ENCODE results near the gene SLC35E1.

Gene SLC35E1

GRCh38 chr19:16595097-16595496 lies 22.9 kb upstream of the SLC35E1 start:
- DNase-seq = no peak

- no peak for DNase-seq
Observed at GRCh38 chr19:16594681-16595091, 22.5 kb upstream of the SLC35E1 start.

- DNase-seq = no peak
Observed at GRCh38 chr19:16594131-16594586, 21.9 kb upstream of the SLC35E1 start.

- no peak for DNase-seq
Observed at GRCh38 chr19:16593181-16593580, 21.0 kb upstream of the SLC35E1 start.

GRCh38 chr19:16591803-16592556 lies 19.8 kb upstream of the SLC35E1 start:
- DNase-seq = no peak

GRCh38 chr19:16590876-16591802 lies 18.9 kb upstream of the SLC35E1 start:
- no peak for DNase-seq

- DNase-seq = no peak
Observed at GRCh38 chr19:16589917-16590316, 17.7 kb upstream of the SLC35E1 start.

GRCh38 chr19:16588824-16589577 lies 16.8 kb upstream of the SLC35E1 start:
- no peak for DNase-seq

DNA sequence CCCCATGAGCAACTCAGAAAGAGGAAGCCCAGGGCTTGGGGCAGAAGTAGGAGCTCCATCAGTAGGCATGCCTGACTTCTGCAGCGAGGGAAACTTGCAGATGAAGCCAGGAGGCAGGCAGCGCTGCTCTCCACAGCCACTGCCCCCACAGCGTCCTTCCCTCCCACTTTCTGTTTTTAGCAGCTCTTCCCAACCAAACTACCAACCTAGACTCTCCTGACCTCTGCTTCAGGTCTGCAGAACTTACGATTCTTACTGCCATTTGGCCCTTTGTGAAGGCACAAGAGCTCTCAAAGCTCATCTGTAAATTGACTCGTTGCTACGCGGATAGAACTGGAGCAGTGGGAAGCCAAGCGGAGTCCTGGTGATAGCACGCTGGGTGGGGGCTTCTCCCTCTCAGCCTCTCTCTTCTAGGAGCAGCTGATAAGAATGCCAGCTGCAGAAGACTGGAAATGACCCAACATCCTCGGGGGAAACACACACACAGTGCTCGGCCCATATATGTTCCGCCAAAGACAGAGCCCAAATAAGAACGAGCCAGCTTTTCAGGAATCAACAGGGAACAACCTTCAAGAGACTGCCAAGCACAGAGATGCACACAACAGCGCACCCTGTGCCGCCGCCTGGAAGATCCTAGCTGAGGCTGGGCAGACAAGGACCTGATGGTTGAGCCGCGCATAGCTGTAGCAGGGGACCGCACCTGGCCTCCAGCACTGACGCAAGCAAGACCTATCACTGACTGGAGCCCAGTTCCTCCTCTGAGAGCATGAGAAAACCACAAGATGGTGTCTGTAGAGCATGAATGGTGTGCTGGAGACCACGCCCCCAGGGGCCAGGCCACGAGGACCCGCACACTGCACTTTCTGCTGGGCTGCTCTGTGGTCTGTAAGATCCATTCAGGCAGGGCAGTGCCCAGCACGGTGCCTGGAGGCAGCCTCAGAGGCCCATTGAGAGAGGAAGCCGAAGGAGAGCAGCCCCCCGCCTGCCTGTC lies 15.9 kb upstream of the SLC35E1 start:
- DNase-seq = peak in 1 of 2 experiments; percentile 31

DNA sequence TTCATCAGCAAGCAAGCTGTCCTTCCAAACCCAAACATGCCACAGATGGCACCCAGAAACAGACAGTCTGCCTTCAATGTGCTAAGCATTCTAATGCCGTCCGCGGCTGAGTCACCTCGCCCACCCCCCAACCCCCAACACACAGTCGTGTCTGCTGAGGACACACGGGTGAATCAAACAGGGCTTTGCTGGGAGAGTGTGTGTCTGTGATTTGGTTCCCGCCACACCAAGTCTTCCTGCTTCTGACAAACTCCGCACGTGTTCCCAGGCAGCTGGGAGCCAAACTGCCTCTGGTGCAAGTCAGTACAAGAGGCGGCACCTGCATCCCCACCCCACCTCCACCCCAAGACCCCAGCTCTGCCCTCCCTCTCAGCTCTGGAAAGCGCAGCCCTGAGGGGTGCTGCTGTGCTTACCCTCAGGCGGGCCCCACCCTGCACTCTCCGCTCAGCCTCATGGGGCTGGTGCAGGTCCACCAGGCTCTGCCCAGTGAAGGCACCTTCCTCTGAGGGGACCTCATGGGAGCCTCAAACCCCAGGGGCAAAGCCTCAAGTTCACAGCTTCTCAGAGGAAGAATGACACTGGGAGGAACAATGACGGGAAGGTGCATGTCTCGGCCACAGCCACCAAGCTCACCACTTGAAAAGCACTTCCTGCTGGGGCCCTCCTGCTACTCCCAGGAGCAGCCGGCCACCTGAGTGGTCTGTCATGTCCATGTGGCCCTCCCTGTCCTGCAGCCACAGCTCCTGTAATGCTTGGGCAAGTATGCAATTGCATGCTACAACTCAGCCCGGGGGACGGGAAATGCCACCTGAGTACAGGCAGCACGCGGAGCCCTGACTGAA lies 15.0 kb upstream of the SLC35E1 start:
- no peak for DNase-seq

- DNase-seq = no peak
Observed at GRCh38 chr19:16586477-16586871, 14.3 kb upstream of the SLC35E1 start.

DNA sequence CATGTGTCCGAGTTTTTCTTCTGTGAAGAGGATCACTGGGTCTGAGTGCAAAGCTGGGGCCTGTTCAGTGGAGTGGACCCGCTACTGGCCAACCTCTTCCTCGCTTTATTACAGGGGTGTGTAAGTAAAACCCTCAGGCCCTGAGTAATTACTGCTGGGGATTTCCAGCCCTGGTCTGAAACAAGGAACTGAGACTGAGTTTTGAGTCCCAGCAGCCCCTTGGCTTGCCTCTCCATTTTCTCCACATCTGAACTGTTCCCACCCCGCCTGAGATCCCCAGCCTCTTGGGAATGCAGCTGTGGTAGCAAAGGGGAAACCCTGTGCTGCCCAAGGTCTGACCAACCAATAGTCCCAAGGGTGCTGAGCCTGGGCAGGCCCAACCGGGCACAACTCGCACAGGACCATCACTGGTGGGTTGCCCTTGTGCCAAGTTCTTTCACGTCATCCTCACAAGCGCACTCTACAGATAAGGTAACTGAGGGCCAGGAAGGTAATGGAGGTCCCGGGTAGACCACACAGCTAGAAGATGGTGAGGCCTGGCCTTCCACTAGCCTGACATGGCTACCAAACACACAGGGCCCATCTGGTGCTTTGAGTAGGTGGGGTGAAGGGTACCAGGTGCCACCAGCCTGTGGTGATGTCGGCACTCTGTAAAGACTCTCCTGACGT lies 13.7 kb upstream of the SLC35E1 start:
- no peak for DNase-seq

DNA sequence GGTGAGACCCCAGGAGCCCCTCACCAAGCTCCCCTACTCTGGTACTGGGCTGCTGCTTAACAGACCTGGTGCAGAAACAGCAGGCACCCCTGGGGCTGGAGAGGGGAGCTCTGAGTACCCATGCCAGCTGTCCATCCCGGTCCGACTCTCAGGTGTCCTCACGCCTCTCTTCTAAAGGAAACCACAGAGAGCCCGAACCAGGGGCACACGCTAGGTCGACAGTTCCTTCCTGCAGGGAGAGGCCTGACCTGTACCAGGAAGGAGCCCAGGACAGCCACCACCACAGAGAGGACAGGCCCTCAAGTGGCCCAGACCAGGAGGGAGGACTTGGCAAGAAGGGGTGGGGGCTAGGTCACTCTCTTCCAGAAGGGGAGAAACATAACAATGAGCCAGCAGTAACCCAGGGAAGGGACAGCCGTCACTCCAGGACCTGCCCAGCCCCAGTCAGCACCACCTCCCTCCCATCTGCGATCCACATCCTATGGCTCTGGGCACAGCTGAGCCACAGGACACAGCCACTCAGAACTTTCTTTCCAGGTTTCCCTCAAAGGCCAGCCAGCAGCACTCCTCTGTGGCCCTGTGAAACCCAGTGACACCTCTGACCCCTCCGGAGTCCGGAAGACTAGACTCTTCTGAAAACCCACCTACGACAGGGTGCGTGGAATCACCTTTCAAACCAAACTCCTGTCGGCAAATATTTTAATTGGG lies 13.0 kb upstream of the SLC35E1 start:
- no peak for DNase-seq

GRCh38 chr19:16584248-16585093 lies 12.3 kb upstream of the SLC35E1 start:
- peak in 1 of 2 experiments; percentile 8 for DNase-seq

GRCh38 chr19:16582486-16583261 lies 10.5 kb upstream of the SLC35E1 start:
- DNase-seq = no peak

DNA sequence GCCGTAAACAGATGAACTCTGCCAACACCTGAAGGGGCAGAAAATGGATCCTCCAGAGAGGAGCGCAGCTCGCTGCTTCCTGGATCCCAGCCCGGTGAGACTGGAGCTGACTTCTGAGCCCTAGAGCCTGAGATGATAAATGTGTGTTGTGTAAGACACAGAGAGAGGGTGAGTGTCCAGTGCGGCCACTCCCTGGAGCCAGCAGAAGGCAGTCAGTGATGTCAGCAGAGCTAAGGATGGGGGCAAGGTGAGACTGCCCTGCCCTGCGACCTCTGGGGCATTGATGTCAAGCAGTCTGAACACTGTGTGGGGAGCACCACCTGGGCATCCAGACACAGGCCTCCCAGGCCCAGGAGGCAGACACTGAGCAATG lies 9.7 kb upstream of the SLC35E1 start:
- no peak for DNase-seq

DNA sequence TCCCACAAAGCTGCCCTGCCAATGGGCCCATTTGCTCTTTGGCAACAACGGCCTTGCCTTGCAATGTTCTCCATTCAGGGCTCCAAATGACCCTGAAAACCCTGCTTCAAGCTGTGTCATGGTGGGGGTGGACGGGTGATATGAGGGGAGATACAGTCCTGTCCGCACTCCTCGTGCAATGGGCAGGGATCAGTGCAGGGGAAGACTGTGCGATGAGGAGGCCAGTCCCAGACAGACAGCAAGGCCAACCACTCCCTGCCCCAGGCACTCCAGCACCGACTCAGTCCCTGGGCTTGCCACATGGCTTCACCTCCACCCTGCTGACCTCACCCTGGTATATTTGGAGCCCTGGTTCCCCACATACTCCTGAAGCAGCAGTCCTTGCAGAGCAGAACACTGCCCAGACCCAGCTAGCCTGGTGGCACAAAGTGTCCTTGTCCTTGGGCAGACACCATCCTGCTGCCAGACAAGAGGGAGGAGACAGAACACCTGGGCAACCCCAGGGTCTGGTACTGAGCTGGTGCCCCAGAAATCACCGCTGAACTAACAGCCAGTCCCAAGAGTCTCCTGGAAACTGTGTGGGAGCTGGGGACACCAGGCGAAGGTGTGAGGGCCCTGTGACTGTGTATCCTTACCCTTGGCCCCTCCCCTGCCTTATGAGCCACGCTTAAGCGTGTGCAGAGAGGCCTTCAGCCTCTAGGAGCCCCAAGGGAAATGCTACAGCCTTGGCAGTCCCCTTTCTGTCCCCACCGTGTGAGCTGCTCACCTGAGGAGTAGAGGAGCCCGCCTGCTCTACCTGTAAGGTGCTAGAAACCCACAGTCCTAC lies 9.1 kb upstream of the SLC35E1 start:
- DNase-seq = no peak

All from NCI-H187 (cell line).